PC-9 (cell line): ENCODE data around the gene FCN3.

ENCODE experiments used
- EZH2 ChIP-seq: fragments of 200-600 bp; sonication (generic); IDR thresholded peaks from 2 replicates; pipeline ENCODE4 v1.8.0; 2017; ENCODE audit warnings: antibody characterized with exemption, low read depth
- TF ChIP-seq, protein P1 (sequence below): fragments of 200-600 bp; sonication (generic); conservative IDR thresholded peaks from 2 replicates; pipeline ENCODE4 v1.6.1; 2017; ENCODE audit warnings: mixed run types, antibody characterized with exemption, mild to moderate bottlenecking, moderate library complexity

DNA sequence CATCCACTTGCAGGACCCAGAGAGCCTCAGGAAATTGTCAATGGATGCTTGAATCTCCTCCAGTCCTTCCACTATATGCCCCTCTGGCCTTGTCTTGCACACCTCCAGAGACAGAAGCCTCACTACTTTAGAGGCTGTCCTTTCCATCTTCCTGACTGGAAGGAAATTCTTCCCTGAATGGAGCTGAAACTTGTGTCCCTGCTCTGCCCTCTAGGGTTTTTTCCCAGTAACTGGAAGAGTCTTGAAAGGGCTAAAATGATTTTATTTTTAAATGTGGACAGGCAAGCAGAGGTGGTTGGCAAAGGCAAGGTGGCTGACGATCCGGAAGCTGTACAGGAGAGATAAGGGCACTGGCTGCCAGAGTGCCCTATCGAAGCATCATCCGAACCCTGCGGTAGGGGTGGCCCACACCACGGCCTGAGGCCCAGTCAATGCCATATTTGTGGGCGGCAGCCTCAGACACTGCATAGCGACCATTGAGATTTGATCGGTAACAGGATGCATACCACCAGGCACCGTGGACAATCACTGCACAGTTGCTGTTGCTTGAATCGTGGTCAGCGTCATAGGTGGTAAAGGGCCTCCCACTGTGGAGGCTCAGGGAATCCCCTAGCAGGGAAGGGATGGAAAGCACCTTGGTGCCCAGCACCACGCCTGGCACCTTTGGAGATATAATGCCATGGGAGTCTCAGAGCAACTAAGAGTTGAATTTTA, 5.6 kb downstream of the FCN3 start:
- TF ChIP-seq, protein P1, sequence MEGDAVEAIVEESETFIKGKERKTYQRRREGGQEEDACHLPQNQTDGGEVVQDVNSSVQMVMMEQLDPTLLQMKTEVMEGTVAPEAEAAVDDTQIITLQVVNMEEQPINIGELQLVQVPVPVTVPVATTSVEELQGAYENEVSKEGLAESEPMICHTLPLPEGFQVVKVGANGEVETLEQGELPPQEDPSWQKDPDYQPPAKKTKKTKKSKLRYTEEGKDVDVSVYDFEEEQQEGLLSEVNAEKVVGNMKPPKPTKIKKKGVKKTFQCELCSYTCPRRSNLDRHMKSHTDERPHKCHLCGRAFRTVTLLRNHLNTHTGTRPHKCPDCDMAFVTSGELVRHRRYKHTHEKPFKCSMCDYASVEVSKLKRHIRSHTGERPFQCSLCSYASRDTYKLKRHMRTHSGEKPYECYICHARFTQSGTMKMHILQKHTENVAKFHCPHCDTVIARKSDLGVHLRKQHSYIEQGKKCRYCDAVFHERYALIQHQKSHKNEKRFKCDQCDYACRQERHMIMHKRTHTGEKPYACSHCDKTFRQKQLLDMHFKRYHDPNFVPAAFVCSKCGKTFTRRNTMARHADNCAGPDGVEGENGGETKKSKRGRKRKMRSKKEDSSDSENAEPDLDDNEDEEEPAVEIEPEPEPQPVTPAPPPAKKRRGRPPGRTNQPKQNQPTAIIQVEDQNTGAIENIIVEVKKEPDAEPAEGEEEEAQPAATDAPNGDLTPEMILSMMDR = peak; percentile 36; the same call in 1 of the 2 replicates
- no peak for TF ChIP-seq EZH2
